Skeletal muscle tissue (tissue), 4 donors: ENCODE results near the gene CHPF. TPM values are rescaled to one million over a fixed set of nuclear protein-coding genes. Genes with fewer than 3 reads are reported as not detected.

ENCODE experiments used
- H3K27ac ChIP-seq: one replicate; pipeline ENCODE4 v1.7.0; 2013; ENCODE audit warnings: mild to moderate bottlenecking, low read depth, low read length, inconsistent platforms
- H3K27me3 ChIP-seq, 3 donors: one replicate each; pipeline ENCODE4 v1.7.0; 2013; ENCODE audit warnings: low read length in 3 of 3; ENCODE audit not compliant: control insufficient read depth in 3 of 3, insufficient read depth in 3 of 3
- H3K36me3 ChIP-seq, 3 donors: one replicate each; pipeline ENCODE4 v1.7.0; 2013; ENCODE audit warnings: low read length in 3 of 3; ENCODE audit not compliant: control insufficient read depth in 3 of 3, insufficient read depth in 3 of 3
- H3K4me1 ChIP-seq, 3 donors: one replicate each; pipeline ENCODE4 v1.7.0; 2013; ENCODE audit warnings: low read length in 3 of 3, mild to moderate bottlenecking in 3 of 3; ENCODE audit not compliant: control insufficient read depth in 3 of 3, insufficient read depth in 3 of 3
- H3K4me3 ChIP-seq, 3 donors: one replicate each; pipeline ENCODE4 v1.7.0; 2013; ENCODE audit warnings: low read length in 3 of 3
- H3K9ac ChIP-seq, 3 donors: one replicate each; pipeline ENCODE4 v1.7.0; 2013; ENCODE audit warnings: low read length in 3 of 3, mild to moderate bottlenecking in 3 of 3, moderate library complexity in 2 of 3, low read depth in 1 of 3
- H3K9me3 ChIP-seq, 3 donors: one replicate each; pipeline ENCODE4 v1.7.0; 2013; ENCODE audit warnings: low read length in 3 of 3; ENCODE audit not compliant: control insufficient read depth in 3 of 3
- total RNA-seq: library from RNA; depleted of rRNA; stranded (reverse); fragments of >200 nt; gene quantifications from one replicate; pipeline ENCODE4 v1.2.3, GENCODE V29; 2014
- donor health status: Osteomylitis.

Gene CHPF
- total RNA-seq, 1 donor from 2014 or later, result 33.4 TPM

GRCh38 chr2:219499058-219499307 lies 44.6 kb downstream of the CHPF start:
- H3K4me1 ChIP-seq, result peaks cover 48 to 56% (median 51%) of the 10 kb centered on the region in 3 donors
- H3K27ac ChIP-seq, result peak overlapping the region; percentile 90
- H3K4me3 ChIP-seq, result peak overlapping the region; percentile 79 to 92 (median 89)
- H3K9me3 ChIP-seq, result no peaks in the 10 kb centered on the region
- H3K36me3 ChIP-seq, result peaks cover 12 to 23% (median 13%) of the 10 kb centered on the region in 3 donors
- H3K9ac ChIP-seq, result peak overlapping the region; percentile 90 to 93 (median 91)
- peaks cover 0 to 3% (median 0%) of the 10 kb centered on the region in 3 donors for H3K27me3 ChIP-seq

DNA sequence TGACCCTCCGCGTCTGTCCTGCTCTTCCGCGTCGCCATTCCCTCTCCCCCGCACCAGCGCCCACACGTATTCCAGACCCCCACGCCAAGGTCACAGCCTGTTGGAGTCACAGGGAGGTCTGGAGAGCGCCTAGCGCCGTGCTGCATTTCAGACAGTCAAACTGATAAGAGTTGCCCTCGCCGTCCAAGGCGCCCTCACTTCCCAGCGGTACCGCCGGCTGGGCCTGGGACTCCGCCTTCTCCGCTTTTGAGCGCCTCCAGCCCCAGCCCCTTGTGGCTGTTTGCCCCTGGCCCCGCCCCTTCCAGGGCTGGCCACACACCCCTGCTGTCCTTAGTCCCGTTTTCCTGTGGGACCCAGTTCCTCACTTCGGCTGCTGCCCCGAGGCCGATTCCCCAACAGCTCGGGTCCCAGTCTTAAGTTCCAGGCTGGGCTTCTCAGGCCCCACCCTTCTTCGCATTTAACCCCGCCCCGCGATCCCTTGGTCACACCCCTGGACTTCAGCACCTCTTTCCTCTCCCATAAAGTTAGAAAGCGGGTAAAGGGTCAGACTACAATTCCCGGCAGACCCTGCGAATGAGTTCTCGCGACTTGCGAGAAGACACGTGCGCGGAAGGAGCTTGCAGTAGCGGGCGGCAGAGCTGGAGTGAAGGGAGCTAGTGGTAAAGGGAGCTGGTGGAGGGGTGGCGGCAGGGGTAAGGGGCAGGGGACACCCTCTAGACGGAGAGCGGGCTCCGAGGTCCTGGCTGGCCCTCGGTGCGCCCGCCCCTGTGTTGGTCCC lies 45.1 kb downstream of the CHPF start, which contains the start of gene GMPPA:
Gene GMPPA (plus strand): TSS at position 612 of the 778 bp plus-strand sequence. CDS start 1,085 bp downstream, outside the sequence.
- H3K27ac ChIP-seq, result peak within 1 kb of the TSS; percentile 90
- peaks cover 8 to 21% (median 9%) of the 10 kb centered on the region in 3 donors for H3K36me3 ChIP-seq
- peaks cover 48 to 56% (median 51%) of the 10 kb centered on the region in 3 donors for H3K4me1 ChIP-seq

DNA sequence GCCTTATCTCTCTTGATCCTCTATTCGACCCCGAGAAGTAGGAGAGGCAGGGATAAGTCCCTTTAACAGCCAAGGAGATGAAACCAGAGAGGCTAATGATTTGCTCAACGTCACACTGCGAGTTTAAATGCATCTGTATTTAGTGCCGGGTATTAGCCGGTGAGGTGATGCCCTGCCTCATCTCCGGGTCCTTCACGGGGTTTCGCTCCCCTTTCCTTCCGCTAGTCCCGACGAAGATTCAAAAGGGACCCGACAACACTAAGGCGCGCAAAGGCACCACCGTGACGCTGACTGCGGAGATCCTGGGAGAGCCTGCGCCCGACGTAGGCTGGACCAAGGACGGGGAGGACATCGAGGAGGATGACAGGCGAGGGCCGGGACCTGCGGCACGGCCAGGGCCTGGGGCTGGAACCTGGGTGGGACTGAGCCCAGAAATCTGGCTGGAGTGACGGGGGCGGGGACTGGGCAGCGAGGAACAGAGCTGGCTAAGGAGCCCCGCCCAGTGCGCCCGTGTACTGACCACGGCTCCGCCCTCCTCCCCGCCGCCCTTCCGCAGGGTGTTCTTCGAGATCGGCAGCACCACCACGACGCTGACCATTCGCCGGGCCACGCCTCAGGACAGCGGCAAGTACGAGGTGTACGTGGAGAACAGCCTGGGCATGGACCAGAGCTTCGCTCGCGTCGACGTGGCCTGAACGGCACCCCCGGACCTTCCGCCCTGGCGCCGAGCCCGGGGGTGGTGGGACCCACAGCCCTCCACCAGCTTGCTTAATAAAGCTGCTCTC lies 45.9 kb downstream of the CHPF start:
- H3K36me3 ChIP-seq, result peaks cover 9 to 24% (median 12%) of the 10 kb centered on the region in 3 donors
- H3K27me3 ChIP-seq, result peaks cover 0 to 4% (median 0%) of the 10 kb centered on the region in 3 donors
- H3K4me3 ChIP-seq, result peak overlapping the region; percentile 79 to 92 (median 89)
- peak overlapping the region; percentile 90 for H3K27ac ChIP-seq
- peak overlapping the region; percentile 90 to 93 (median 91) for H3K9ac ChIP-seq
- H3K9me3 ChIP-seq, result no peaks in the 10 kb centered on the region
- peaks cover 48 to 56% (median 51%) of the 10 kb centered on the region in 3 donors for H3K4me1 ChIP-seq

More for the DNA sequence above, 45.1 kb downstream of the CHPF start, which contains the start of gene GMPPA:
- H3K9ac ChIP-seq, result peak within 1 kb of the TSS; percentile 90 to 93 (median 91)
- H3K9me3 ChIP-seq, result no peaks in the 10 kb centered on the region
- peaks cover 0 to 3% (median 0%) of the 10 kb centered on the region in 3 donors for H3K27me3 ChIP-seq
- H3K4me3 ChIP-seq, result peak within 1 kb of the TSS; percentile 79 to 92 (median 89)

DNA sequence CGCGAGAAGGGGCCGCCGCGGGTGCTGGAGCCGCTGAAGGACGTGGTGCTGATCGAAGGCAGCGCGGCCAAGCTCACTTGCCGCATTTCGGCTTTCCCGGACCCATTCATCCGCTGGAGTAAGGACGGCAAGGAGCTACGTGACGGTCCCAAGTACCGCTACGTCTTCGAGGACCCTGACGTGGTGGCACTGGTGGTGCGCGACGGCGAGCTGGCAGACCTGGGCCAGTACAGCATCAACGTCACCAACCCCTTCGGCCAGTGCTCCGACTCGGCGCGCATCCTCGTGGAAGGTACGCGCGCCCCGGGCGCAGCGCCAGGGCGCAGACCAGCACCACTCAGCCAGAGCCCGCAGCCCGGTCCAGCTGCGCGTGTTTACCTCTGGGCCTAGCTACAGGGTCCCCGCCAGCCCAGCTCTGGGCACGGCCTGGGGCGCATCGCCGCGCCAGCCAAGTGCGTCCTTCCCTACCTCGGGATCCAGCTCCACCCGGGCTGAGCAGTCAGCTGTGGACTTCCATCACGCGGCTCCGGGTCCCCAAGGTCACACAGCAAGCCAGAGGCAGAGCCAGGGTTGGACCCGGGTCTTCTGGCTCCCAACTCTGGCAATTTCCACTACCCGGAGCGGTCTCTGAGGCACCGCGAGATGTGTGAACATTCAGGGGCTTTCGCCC lies 46.6 kb downstream of the CHPF start:
- peaks cover 48 to 56% (median 51%) of the 10 kb centered on the region in 3 donors for H3K4me1 ChIP-seq
- H3K9me3 ChIP-seq, result no peaks in the 10 kb centered on the region
- H3K36me3 ChIP-seq, result peaks cover 12 to 24% (median 14%) of the 10 kb centered on the region in 3 donors
- H3K27ac ChIP-seq, result peak overlapping the region; percentile 90
- H3K27me3 ChIP-seq, result peaks cover 0 to 7% (median 0%) of the 10 kb centered on the region in 3 donors
- H3K4me3 ChIP-seq, result peak overlapping the region; percentile 79 to 92 (median 89)
- peak overlapping the region in 2 of 3 donors; percentile 90 to 91 for H3K9ac ChIP-seq

DNA sequence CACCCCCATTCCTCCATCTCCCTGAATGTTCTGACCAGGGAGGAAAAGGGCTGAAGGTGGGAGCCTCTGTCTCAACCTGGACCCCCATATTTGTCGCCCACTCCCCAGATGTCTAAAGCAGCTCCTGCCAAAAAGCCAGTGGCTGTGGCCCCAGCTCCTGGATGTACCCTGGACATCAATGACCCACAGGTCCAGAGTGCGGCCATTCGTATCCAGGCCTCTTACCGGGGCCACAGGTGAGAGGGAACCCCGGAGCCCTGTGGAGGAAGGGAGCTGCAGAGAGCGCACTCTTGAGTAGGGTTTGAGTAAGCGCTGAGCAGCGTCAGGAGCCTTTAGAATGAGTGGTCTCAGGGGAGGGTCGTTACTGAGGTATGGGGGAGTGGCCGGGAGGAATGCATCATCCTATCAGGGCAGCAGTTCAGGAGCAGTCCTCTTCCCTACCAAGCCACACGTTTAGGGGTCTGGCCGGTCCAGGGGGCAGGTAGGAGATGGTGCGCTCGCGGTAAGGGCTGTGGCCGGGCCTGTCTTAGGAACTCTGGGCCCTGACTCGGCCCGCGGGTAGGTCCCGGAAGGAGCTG lies 47.3 kb downstream of the CHPF start:
- H3K4me3 ChIP-seq, result peak overlapping the region in 1 of 3 donors; percentile 92
- H3K36me3 ChIP-seq, result peaks cover 15 to 24% (median 17%) of the 10 kb centered on the region in 3 donors
- peak overlapping the region in 2 of 3 donors; percentile 25 to 90 for H3K9ac ChIP-seq
- peak overlapping the region; percentile 21 for H3K27ac ChIP-seq
- H3K27me3 ChIP-seq, result peaks cover 0 to 10% (median 0%) of the 10 kb centered on the region in 3 donors
- no peaks in the 10 kb centered on the region for H3K9me3 ChIP-seq
- H3K4me1 ChIP-seq, result peaks cover 48 to 56% (median 51%) of the 10 kb centered on the region in 3 donors

DNA sequence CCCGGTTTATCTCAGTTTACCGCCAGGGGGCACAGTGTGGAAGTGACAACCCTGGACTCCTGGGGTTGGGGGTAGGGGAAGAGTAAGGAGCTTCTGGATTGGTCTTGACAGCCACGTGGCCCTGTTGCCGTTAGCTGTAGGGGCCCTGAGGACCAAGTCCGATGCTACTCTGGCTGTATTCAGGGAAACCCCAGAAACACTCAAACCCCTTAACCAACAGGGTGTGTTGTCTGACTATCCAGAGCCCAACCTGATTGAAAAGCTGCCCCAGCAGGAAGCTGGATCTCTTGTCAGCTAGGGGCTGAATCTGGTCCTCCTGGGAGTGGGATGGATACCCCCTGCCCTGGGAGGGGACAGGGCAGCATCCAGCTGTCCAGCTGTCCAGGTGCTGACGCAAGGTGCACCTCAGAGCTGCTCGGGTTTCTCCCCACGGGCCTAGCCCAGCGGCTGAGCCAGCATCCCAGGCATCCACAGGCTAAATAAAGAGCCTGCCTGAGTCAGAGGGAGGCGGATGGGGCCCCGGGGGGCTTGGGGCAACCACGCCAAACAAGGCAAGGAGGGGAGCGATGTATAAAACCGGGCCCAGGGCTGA lies 48.0 kb downstream of the CHPF start:
- peak overlapping the region in 1 of 3 donors; percentile 22 for H3K4me3 ChIP-seq
- peaks cover 0 to 10% (median 0%) of the 10 kb centered on the region in 3 donors for H3K27me3 ChIP-seq
- H3K36me3 ChIP-seq, result peaks cover 19 to 28% (median 24%) of the 10 kb centered on the region in 3 donors
- H3K9me3 ChIP-seq, result no peaks in the 10 kb centered on the region
- peak overlapping the region in 2 of 3 donors; percentile 25 to 90 for H3K9ac ChIP-seq
- H3K4me1 ChIP-seq, result peaks cover 48 to 56% (median 51%) of the 10 kb centered on the region in 3 donors
- peak overlapping the region; percentile 21 for H3K27ac ChIP-seq

DNA sequence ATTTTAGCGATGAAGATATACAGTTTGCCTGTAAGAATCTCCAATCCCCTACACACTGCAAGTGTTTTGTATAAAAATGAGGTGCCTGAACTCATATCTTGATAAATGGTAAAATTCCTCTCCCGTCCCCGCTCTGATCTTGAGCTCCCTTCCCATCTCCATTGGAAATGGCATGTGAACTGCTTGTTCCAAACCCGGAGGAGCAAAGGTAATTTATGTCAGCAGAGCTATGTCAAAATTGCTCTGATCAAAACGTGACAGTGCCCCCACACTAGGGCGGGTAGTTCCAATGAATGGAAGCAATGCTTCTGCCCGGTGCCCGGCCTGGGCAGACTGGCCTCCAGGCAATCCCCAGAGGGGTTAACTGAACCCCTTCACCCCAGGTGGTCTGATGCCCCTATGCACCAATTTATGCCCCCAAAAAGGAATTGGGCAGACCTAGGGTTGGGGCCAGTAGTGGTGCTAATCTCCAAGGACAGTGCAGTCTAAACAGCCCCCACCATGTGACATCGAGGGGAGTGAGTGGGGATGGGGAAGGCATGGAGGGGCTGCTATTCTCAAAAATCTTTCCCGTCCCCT lies 48.6 kb downstream of the CHPF start:
- no peak overlapping the region for H3K4me3 ChIP-seq
- H3K27me3 ChIP-seq, result peaks cover 0 to 10% (median 0%) of the 10 kb centered on the region in 3 donors
- H3K9me3 ChIP-seq, result no peaks in the 10 kb centered on the region
- peaks cover 19 to 34% (median 30%) of the 10 kb centered on the region in 3 donors for H3K36me3 ChIP-seq
- H3K9ac ChIP-seq, result peak overlapping the region in 1 of 3 donors; percentile 50
- H3K4me1 ChIP-seq, result peaks cover 45 to 53% (median 46%) of the 10 kb centered on the region in 3 donors
- H3K27ac ChIP-seq, result peak overlapping the region; percentile 21

- H3K9me3 ChIP-seq, result no peaks in the 10 kb centered on the region
- peaks cover 0 to 10% (median 4%) of the 10 kb centered on the region in 3 donors for H3K27me3 ChIP-seq
- H3K4me1 ChIP-seq, result peaks cover 29 to 40% (median 36%) of the 10 kb centered on the region in 3 donors
- H3K9ac ChIP-seq, result no peak overlapping the region
- peaks cover 30 to 49% (median 45%) of the 10 kb centered on the region in 3 donors for H3K36me3 ChIP-seq
- no peak overlapping the region for H3K4me3 ChIP-seq
- no peak overlapping the region for H3K27ac ChIP-seq
Observed at GRCh38 chr2:219493086-219493485, 50.5 kb downstream of the CHPF start.
